H7 (cell line): ENCODE data around the gene DDRGK1. TPM values are rescaled to one million over a fixed set of nuclear protein-coding genes. Genes with fewer than 3 reads are reported as not detected.
"Not testable (repeated sequence)": the region's sequence is repeated elsewhere in the genome, so short reads cannot be mapped to it uniquely, and the experiment has no call there.

Experiments used
- DNase-seq: peaks from one replicate; pipeline ENCODE4 v3.0.0; 2012
- H3K27me3 ChIP-seq: 2 replicates; pipeline ENCODE4 v1.6.0; 2011; ENCODE audit warnings: mild to moderate bottlenecking, low read length; ENCODE audit not compliant: control insufficient read depth, insufficient read depth
- H3K36me3 ChIP-seq: replicated peaks from 2 replicates; pipeline ENCODE4 v1.5.1; 2011; ENCODE audit warnings: low read length; ENCODE audit not compliant: control insufficient read depth, insufficient read depth
- H3K4me3 ChIP-seq: 2 replicates; pipeline ENCODE4 v1.5.1; 2011; ENCODE audit warnings: low read depth, mild to moderate bottlenecking, control low read depth, low read length, moderate library complexity; ENCODE audit not compliant: insufficient read depth
- total RNA-seq: library from RNA; depleted of rRNA; stranded (reverse); fragments of >200 nt; shearing (Covaris generic); gene quantifications from 2 replicates; pipeline ENCODE4 v1.2.3, GENCODE V29; 2014; rRNA removed

The DDRGK1 gene
- total RNA-seq, 1 experiment from 2014 or later, result 38.5 TPM

- DNase-seq, result peak; percentile 65
- Histone ChIP-seq H3K27me3 (peaks cover 2% of the 10 kb centered on the region; the same call in 1 of the 2 replicates), H3K36me3 (no peaks in the 10 kb centered on the region), H3K4me3 (no peak overlapping the region)
Observed at GRCh38 chr20:3162080-3162611, 42.3 kb downstream of the DDRGK1 start.

GRCh38 chr20:3161316-3162079 lies 43.0 kb downstream of the DDRGK1 start:
- no peaks in the 10 kb centered on the region for H3K36me3 ChIP-seq
- no peak overlapping the region for H3K4me3 ChIP-seq
- peak; percentile 58 for DNase-seq
- no peaks in the 10 kb centered on the region for H3K27me3 ChIP-seq

- no peaks in the 10 kb centered on the region; the same call in 1 of the 2 replicates for H3K36me3 ChIP-seq
- no peak for DNase-seq
- peak overlapping the region; percentile 89 for H3K4me3 ChIP-seq
- H3K27me3 ChIP-seq, result no peaks in the 10 kb centered on the region
Observed at GRCh38 chr20:3160418-3160817, 44.1 kb downstream of the DDRGK1 start.

GRCh38 chr20:3158968-3159431 lies 45.5 kb downstream of the DDRGK1 start:
- H3K27me3 ChIP-seq, result no peaks in the 10 kb centered on the region
- H3K4me3 ChIP-seq, result peak overlapping the region; percentile 89
- H3K36me3 ChIP-seq, result no peaks in the 10 kb centered on the region; the same call in 1 of the 2 replicates
- DNase-seq, result peak; percentile 55

- Histone ChIP-seq H3K36me3 (no peaks in the 10 kb centered on the region; the same call in 1 of the 2 replicates), H3K4me3 (no peak overlapping the region), H3K27me3 (no peaks in the 10 kb centered on the region)
- DNase-seq, result no peak
Observed at GRCh38 chr20:3157817-3158216, 46.7 kb downstream of the DDRGK1 start.

- Histone ChIP-seq H3K27me3 (no peaks in the 10 kb centered on the region), H3K36me3 (no peaks in the 10 kb centered on the region; the same call in 1 of the 2 replicates), H3K4me3 (no peak overlapping the region)
- DNase-seq, result no peak
Observed at GRCh38 chr20:3156811-3157619, 47.5 kb downstream of the DDRGK1 start.

GRCh38 chr20:3152057-3152644 lies 52.3 kb downstream of the DDRGK1 start:
- DNase-seq, H3K4me3 ChIP-seq, H3K27me3 ChIP-seq: not testable (repeated sequence)
- peaks cover 12% of the 10 kb centered on the region for H3K36me3 ChIP-seq

- DNase-seq, result no peak
- no peaks in the 10 kb centered on the region for H3K27me3 ChIP-seq
- peaks cover 13% of the 10 kb centered on the region for H3K36me3 ChIP-seq
- no peak overlapping the region for H3K4me3 ChIP-seq
Observed at GRCh38 chr20:3150908-3151307, 53.6 kb downstream of the DDRGK1 start.

- Histone ChIP-seq H3K27me3 (no peaks in the 10 kb centered on the region), H3K36me3 (peaks cover 13% of the 10 kb centered on the region), H3K4me3 (no peak overlapping the region)
- DNase-seq, result no peak
Observed at GRCh38 chr20:3146732-3147341, 57.6 kb downstream of the DDRGK1 start.

- no peak for DNase-seq
- H3K27me3 ChIP-seq, result no peaks in the 10 kb centered on the region
- no peak overlapping the region for H3K4me3 ChIP-seq
- H3K36me3 ChIP-seq, result no peaks in the 10 kb centered on the region; the same call in 1 of the 2 replicates
Observed at GRCh38 chr20:3141757-3142156, 62.7 kb downstream of the DDRGK1 start.

Other genes starting within 250 kb of the DDRGK1 start
- gene GNRH2, start 161.1 kb downstream of the DDRGK1 start, total RNA-seq, result not detected in 2 replicates
- 133 and 141 TPM in 2 replicates for gene MRPS26, start 158.6 kb downstream of the DDRGK1 start, total RNA-seq
- gene OXT, start 133.1 kb downstream of the DDRGK1 start, total RNA-seq, result 1.5 TPM in 1 of 2 replicates, not detected in the other
- gene AVP, start 120.0 kb downstream of the DDRGK1 start, total RNA-seq, result not detected in 2 replicates
- gene FASTKD5, start 44.8 kb downstream of the DDRGK1 start, total RNA-seq, result 20.4 and 22.0 TPM in 2 replicates
- gene UBOX5, start 44.8 kb downstream of the DDRGK1 start, total RNA-seq, result 6.4 and 6.9 TPM in 2 replicates
- gene LZTS3, start 31.1 kb downstream of the DDRGK1 start, total RNA-seq, result 10.2 and 11.0 TPM in 2 replicates
- gene ITPA, start 4.8 kb upstream of the DDRGK1 start, total RNA-seq, result 140 and 147 TPM in 2 replicates
- 3.1 and 4.9 TPM in 2 replicates for gene SLC4A11, start 34.5 kb upstream of the DDRGK1 start, total RNA-seq
- gene DNAAF9, start 203.0 kb upstream of the DDRGK1 start, total RNA-seq, result 3.3 and 5.3 TPM in 2 replicates